ENCODE measurements around the gene TMEM86A.

DNA sequence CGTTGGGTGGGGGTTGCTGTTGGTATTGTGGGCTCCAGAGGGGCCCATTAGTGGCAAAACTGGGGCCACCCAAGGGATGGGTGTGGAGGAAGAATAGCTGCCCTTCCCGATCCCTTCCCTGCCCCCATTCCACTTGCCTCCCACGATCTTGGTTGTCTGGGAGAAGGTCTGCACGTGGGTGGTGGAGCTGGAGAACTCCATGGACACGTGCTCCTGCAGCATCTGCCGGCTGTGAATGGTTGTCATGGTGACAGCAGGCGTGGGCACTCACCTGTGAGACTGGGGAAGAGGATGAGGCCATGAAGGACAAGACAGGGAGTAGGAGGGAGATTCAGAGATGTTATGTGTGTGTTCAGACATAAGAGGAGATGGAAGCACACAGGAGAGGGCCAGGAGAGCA is 25.4 kb downstream of the TMEM86A start:
- TF ChIP-seq, protein P1, sequence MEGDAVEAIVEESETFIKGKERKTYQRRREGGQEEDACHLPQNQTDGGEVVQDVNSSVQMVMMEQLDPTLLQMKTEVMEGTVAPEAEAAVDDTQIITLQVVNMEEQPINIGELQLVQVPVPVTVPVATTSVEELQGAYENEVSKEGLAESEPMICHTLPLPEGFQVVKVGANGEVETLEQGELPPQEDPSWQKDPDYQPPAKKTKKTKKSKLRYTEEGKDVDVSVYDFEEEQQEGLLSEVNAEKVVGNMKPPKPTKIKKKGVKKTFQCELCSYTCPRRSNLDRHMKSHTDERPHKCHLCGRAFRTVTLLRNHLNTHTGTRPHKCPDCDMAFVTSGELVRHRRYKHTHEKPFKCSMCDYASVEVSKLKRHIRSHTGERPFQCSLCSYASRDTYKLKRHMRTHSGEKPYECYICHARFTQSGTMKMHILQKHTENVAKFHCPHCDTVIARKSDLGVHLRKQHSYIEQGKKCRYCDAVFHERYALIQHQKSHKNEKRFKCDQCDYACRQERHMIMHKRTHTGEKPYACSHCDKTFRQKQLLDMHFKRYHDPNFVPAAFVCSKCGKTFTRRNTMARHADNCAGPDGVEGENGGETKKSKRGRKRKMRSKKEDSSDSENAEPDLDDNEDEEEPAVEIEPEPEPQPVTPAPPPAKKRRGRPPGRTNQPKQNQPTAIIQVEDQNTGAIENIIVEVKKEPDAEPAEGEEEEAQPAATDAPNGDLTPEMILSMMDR (IDR thresholded peaks at IDR 0.05) = no peak
- no peak for TF ChIP-seq POLR2A (IDR thresholded peaks at IDR 0.05)

All from lower leg skin (tissue), 3 donors.